ENCODE results near the gene RAB15. TPM values are rescaled to one million over a fixed set of nuclear protein-coding genes. Genes with fewer than 3 reads are reported as not detected.

Gene RAB15
- total and polyA plus RNA-seq, 9 of the 15 experiments (the other 6 are each of a cell fraction or from before 2014, with no cell fraction given): 0.09 to 0.30 (median 0.16) TPM; not detected in 2

DNA sequence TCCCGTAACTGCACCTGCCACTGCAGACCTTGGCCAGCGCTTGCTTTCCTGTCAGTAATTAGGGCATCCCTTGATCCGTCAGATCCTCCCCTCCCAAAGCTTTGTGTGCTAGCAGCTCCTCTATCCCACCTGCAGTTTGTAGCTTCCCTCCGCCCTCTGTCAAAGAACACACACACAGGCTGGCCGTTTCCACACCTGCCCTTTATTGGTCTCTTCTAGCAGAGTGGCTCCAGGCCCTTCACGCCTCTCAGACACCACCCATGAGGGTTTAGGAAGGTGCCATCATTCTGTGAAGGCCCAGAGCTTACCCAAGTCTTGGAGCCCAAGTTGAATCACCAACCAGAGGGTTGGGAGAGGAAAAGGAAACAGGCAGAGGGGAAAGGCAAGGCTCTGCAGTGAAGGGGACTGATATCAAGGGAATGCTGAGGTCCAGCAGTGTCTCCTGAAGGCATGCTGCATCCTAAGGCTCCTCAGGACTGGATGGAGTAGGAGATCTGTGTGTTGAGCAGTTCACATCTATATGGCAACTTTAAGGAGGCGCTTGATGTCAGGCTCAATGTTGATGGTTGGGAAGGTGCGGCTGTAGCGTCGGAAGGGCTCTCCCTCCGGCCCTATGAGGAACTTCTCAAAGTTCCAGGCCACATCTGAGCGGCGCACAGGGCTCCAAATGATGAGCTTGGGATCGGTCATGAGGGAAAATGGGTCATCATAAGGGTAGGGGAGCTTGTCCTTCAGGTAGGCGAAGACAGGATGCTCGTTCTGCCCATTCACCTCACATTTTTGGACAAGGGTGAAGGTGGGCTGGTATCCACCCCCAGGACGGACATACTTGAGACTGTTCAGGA, 32.9 kb downstream of the RAB15 start:
- FAIRE-seq: no peak
- POLR2A ChIA-PET: interaction anchor here (0.9 kb wide), 1 partner anchor 14 kb away, joined by 5 read pairs; no protein-coding TSS in a partner anchor

GRCh38 chr14:64937821-64938193, 34.3 kb downstream of the RAB15 start:
- POLR2A ChIA-PET: no interaction called here
- no peak overlapping the region for H3K9ac ChIP-seq (ENCODE audit: insufficient read depth in 1 of 2, low read depth in 2 of 2, low read length in 2 of 2)
- intact Hi-C loops (cut with micrococcal nuclease) (no loop called here), in situ Hi-C loops (cut with MboI) (no loop called here)
- H3K27ac ChIP-seq (ENCODE audit: extremely low read depth, low read depth, low read length): no peak overlapping the region
- no peaks in the 10 kb centered on the region for H3K79me2 ChIP-seq (ENCODE audit: control insufficient read depth, insufficient read depth, low read length)
- H3K4me3 ChIP-seq: no peak overlapping the region
- TF ChIP-seq TEAD1 (CRISPR knock-in tag; IDR thresholded peaks at IDR 0.05) (no peak), RAD21 (CRISPR knock-in tag; conservative IDR thresholded peaks at IDR 0.05 in 1 of 2, IDR thresholded peaks at IDR 0.05 in 1 of 2) (peak in 1 of 2 experiments; percentile 40; a peak in 1 of 4 replicates)
- TF ChIP-seq, protein P1, sequence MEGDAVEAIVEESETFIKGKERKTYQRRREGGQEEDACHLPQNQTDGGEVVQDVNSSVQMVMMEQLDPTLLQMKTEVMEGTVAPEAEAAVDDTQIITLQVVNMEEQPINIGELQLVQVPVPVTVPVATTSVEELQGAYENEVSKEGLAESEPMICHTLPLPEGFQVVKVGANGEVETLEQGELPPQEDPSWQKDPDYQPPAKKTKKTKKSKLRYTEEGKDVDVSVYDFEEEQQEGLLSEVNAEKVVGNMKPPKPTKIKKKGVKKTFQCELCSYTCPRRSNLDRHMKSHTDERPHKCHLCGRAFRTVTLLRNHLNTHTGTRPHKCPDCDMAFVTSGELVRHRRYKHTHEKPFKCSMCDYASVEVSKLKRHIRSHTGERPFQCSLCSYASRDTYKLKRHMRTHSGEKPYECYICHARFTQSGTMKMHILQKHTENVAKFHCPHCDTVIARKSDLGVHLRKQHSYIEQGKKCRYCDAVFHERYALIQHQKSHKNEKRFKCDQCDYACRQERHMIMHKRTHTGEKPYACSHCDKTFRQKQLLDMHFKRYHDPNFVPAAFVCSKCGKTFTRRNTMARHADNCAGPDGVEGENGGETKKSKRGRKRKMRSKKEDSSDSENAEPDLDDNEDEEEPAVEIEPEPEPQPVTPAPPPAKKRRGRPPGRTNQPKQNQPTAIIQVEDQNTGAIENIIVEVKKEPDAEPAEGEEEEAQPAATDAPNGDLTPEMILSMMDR (IDR thresholded peaks at IDR 0.05 in 2 of 3, conservative IDR thresholded peaks at IDR 0.05 in 1 of 3; ENCODE audit: insufficient read depth in 2 of 3, low read depth in 1 of 3, low read length in 3 of 3): peak in 1 of 3 experiments; percentile 30; a peak in 2 of 6 replicates
- no peaks in the 10 kb centered on the region for H4K20me1 ChIP-seq (replicated peaks; ENCODE audit: control insufficient read depth, insufficient read depth, low read length)
- H3K4me1 ChIP-seq (replicated peaks in 1 of 2; ENCODE audit: control insufficient read depth in 2 of 2, insufficient read depth in 2 of 2, low read length in 2 of 2): no peaks in the 10 kb centered on the region; a peak in 1 of 5 replicates
- CTCF ChIA-PET (ENCODE audit: low intra/inter-chr PET ratio): no interaction called here
- no peak overlapping the region for H2AFZ ChIP-seq (ENCODE audit: low read depth, low read length)
- FAIRE-seq (no peak), DNase-seq (ENCODE audit: extremely low read depth in 1 of 4, low spot score in 3 of 4) (peak in 2 of 4 experiments; percentile 9 to 10), ATAC-seq (peak; percentile 56; the same call in 2 of the 3 replicates)
- H3K27me3 ChIP-seq (ENCODE audit: control insufficient read depth in 2 of 2, insufficient read depth in 2 of 2, low read length in 2 of 2): no peaks in the 10 kb centered on the region
- H3K9me1 ChIP-seq (ENCODE audit: control insufficient read depth, insufficient read depth, low read length): no peaks in the 10 kb centered on the region
- WGBS (ENCODE audit: insufficient coverage, low coverage, missing lambda C conversion rate): 80% methylated on average over 1 of the region's 1 CpG
- H3K4me2 ChIP-seq (ENCODE audit: insufficient read depth, low read length): no peak overlapping the region
- peaks cover 10% of the 10 kb centered on the region; the same call in 2 of the 3 replicates for H3K36me3 ChIP-seq (ENCODE audit: control insufficient read depth, insufficient read depth, low read length)
- no TSS peak for BruUV-seq (replicated peaks)
- no peaks in the 10 kb centered on the region for H3K9me3 ChIP-seq (replicated peaks; ENCODE audit: control insufficient read depth, insufficient read depth, low read depth, low read length)

More for the DNA sequence above, 32.9 kb downstream of the RAB15 start:
- Histone ChIP-seq H2AFZ (ENCODE audit: low read depth, low read length) (no peak overlapping the region), H3K4me1 (replicated peaks in 1 of 2; ENCODE audit: control insufficient read depth in 2 of 2, insufficient read depth in 2 of 2, low read length in 2 of 2) (no peaks in the 10 kb centered on the region; a peak in 1 of 5 replicates), H4K20me1 (replicated peaks; ENCODE audit: control insufficient read depth, insufficient read depth, low read length) (no peaks in the 10 kb centered on the region), H3K4me2 (ENCODE audit: insufficient read depth, low read length) (no peak overlapping the region), H3K4me3 (no peak overlapping the region), H3K9me1 (ENCODE audit: control insufficient read depth, insufficient read depth, low read length) (no peaks in the 10 kb centered on the region), H3K36me3 (ENCODE audit: control insufficient read depth, insufficient read depth, low read length) (peaks cover 5% of the 10 kb centered on the region; the same call in 1 of the 3 replicates), H3K9me3 (replicated peaks; ENCODE audit: control insufficient read depth, insufficient read depth, low read depth, low read length) (no peaks in the 10 kb centered on the region), H3K79me2 (ENCODE audit: control insufficient read depth, insufficient read depth, low read length) (no peaks in the 10 kb centered on the region), H3K9ac (ENCODE audit: insufficient read depth in 1 of 2, low read depth in 2 of 2, low read length in 2 of 2) (no peak overlapping the region), H3K27me3 (ENCODE audit: control insufficient read depth in 2 of 2, insufficient read depth in 2 of 2, low read length in 2 of 2) (no peaks in the 10 kb centered on the region), H3K27ac (ENCODE audit: extremely low read depth, low read depth, low read length) (no peak overlapping the region)
- in situ Hi-C loops (cut with MboI): no loop called here
- 87% methylated on average over 11 of the region's 17 CpGs for WGBS (ENCODE audit: insufficient coverage, low coverage, missing lambda C conversion rate)
- CTCF ChIA-PET (ENCODE audit: low intra/inter-chr PET ratio): no interaction called here
- no peak for ATAC-seq
- BruUV-seq (replicated peaks): no TSS peak
- DNase-seq (ENCODE audit: extremely low read depth in 1 of 4, low spot score in 3 of 4): no peak
- intact Hi-C loops (cut with micrococcal nuclease): no loop called here
- no peak for TF ChIP-seq ZBTB8A (IDR thresholded peaks at IDR 0.05; ENCODE audit: partially characterized antibody)
- TF ChIP-seq, protein P2, sequence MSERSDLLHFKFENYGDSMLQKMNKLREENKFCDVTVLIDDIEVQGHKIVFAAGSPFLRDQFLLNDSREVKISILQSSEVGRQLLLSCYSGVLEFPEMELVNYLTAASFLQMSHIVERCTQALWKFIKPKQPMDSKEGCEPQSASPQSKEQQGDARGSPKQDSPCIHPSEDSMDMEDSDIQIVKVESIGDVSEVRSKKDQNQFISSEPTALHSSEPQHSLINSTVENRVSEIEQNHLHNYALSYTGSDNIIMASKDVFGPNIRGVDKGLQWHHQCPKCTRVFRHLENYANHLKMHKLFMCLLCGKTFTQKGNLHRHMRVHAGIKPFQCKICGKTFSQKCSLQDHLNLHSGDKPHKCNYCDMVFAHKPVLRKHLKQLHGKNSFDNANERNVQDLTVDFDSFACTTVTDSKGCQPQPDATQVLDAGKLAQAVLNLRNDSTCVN (CRISPR knock-in tag; IDR thresholded peaks at IDR 0.05): no peak
